ENCODE data around the gene CD86.

CD86 gene

GRCh38 chr3:122092460-122093165 is 37.5 kb downstream of the CD86 start:
- DNase-seq, result peak; percentile 2

- DNase-seq, result no peak
Observed at GRCh38 chr3:122094125-122094524, 39.0 kb downstream of the CD86 start.

- no peak for DNase-seq
Observed at GRCh38 chr3:122094693-122095092, 39.5 kb downstream of the CD86 start.

- no peak for DNase-seq
Observed at GRCh38 chr3:122097141-122097540, 42.0 kb downstream of the CD86 start.

- DNase-seq, result no peak
Observed at GRCh38 chr3:122098611-122099010, 43.4 kb downstream of the CD86 start.

- DNase-seq, result no peak
Observed at GRCh38 chr3:122099255-122099654, 44.1 kb downstream of the CD86 start.

- DNase-seq, result no peak
Observed at GRCh38 chr3:122100083-122100482, 44.9 kb downstream of the CD86 start.

- DNase-seq, result no peak
Observed at GRCh38 chr3:122100591-122101463, 45.7 kb downstream of the CD86 start.

- peak; percentile 68 for DNase-seq
Observed at GRCh38 chr3:122101646-122102045, 46.5 kb downstream of the CD86 start.

GRCh38 chr3:122102191-122102935 is 47.2 kb downstream of the CD86 start:
- no peak for DNase-seq

- no peak for DNase-seq
Observed at GRCh38 chr3:122103821-122104514, 48.8 kb downstream of the CD86 start.

GRCh38 chr3:122104515-122105194 is 49.5 kb downstream of the CD86 start:
- DNase-seq, result no peak

- DNase-seq, result peak; percentile 64
Observed at GRCh38 chr3:122105626-122106025, 50.5 kb downstream of the CD86 start.

GRCh38 chr3:122107171-122107570 is 52.0 kb downstream of the CD86 start:
- DNase-seq, result no peak

GRCh38 chr3:122111974-122112373 is 56.8 kb downstream of the CD86 start:
- DNase-seq, result no peak

- no peak for DNase-seq
Observed at GRCh38 chr3:122112754-122113153, 57.6 kb downstream of the CD86 start.

GRCh38 chr3:122123850-122124249 is 68.7 kb downstream of the CD86 start:
- DNase-seq, result no peak

- DNase-seq, result no peak
Observed at GRCh38 chr3:122132949-122133540, 77.9 kb downstream of the CD86 start.

- DNase-seq, result no peak
Observed at GRCh38 chr3:122146466-122146865, 91.3 kb downstream of the CD86 start.

GRCh38 chr3:122148941-122149627 is 93.9 kb downstream of the CD86 start:
- no peak for DNase-seq

- DNase-seq, result no peak
Observed at GRCh38 chr3:122151480-122151879, 96.3 kb downstream of the CD86 start.
